NT2/D1 (cell line): ENCODE data around the gene DOCK8.

ENCODE experiments used
- SUZ12 ChIP-seq: IDR thresholded peaks from 2 replicates; pipeline ENCODE4 v1.6.1; 2011; ENCODE audit not compliant: insufficient read length, insufficient read depth; ENCODE audit errors: extremely low read depth
- YY1 ChIP-seq: IDR thresholded peaks from 2 replicates; pipeline ENCODE4 v1.6.1; 2011; ENCODE audit not compliant: insufficient read length, insufficient read depth
- ZNF274 ChIP-seq: IDR thresholded peaks from 2 replicates; pipeline ENCODE4 v1.6.1; 2011; ENCODE audit warnings: mild to moderate bottlenecking, low read depth, low read length

DNA sequence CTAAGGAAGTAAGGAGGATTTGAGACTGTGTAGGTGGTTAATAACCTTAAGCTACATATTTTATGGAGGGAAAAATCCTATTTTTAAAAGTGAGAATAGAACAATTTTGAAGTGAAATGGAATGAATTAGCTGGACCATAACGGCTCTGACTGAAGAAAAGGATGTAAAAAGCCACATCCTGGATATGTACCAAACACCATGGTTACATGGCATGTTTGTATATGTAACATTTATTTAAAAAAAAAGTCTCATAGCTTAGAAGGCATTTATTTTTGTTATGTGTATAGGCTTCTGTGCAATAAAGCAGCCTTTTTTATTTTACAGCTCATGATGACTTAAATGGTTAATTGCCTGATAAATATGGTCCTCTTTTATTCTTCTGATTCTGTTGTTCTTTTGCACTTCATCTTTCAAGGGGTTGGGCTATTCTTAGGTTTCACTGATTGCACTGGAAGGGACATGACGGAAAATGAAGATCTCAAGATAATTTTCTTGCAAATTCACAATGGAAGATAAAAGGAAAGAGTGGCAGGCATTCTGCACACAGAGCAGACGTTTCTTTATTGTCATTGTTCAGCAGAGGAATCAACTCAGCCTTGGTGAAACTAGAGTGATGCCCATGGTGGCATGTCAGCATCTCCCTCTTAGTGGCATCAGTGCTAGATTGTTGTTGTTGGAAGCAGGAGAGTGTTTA, 63.1 kb downstream of the DOCK8 start:
- no peak for TF ChIP-seq ZNF274
- TF ChIP-seq YY1: no peak
- no peak for TF ChIP-seq SUZ12
